ENCODE data around the gene RNF150. TPM values are rescaled to one million over a fixed set of nuclear protein-coding genes. Genes with fewer than 3 reads are reported as not detected.

RNF150 gene
- polyA plus RNA-seq, 3 donors = 0.21 TPM; not detected in 2

GRCh38 chr4:141099326-141099725 is 33.9 kb downstream of the RNF150 start:
- no peak overlapping the region for H3K4me3 ChIP-seq (replicated peaks in 1 of 3; ENCODE audit: low read depth in 2 of 3, low read length in 3 of 3)
- WGBS (ENCODE audit: insufficient coverage) = no CpG with 5 or more reads among the region's 1 CpG
- Mint-ChIP-seq H3K4me3 (no peak overlapping the region), H3K36me3 (no peaks in the 10 kb centered on the region), H3K27me3 (ENCODE audit: low read depth in 3 of 3) (no peaks in the 10 kb centered on the region), H3K27ac (no peak overlapping the region), H3K4me1 (no peaks in the 10 kb centered on the region), H3K9me3 (peaks cover 0 to 7% (median 0%) of the 10 kb centered on the region in 7 donors)
- intact Hi-C loops (cut with micrococcal nuclease) = no loop called here
- H3K9ac ChIP-seq (ENCODE audit: insufficient read depth, low read length, poor library complexity, severe bottlenecking) = no peak overlapping the region
- no peak for TF ChIP-seq CTCF (IDR thresholded peaks at IDR 0.05)
- H3K27ac ChIP-seq (ENCODE audit: low read depth in 1 of 2, low read length in 2 of 2) = no peak overlapping the region
- no peak for DNase-seq
- H3K79me2 ChIP-seq (ENCODE audit: insufficient read depth, low read length) = no peaks in the 10 kb centered on the region
- H3K36me3 ChIP-seq (replicated peaks in 1 of 2; ENCODE audit: control insufficient read depth in 1 of 2, insufficient read depth in 2 of 2, low read length in 2 of 2) = no peaks in the 10 kb centered on the region
- H3K27me3 ChIP-seq (ENCODE audit: control insufficient read depth in 2 of 2, insufficient read depth in 2 of 2, low read length in 2 of 2) = no peaks in the 10 kb centered on the region
- H4K20me1 ChIP-seq (ENCODE audit: insufficient read depth, low read length) = no peaks in the 10 kb centered on the region
- no peak overlapping the region for H3K4me2 ChIP-seq (replicated peaks; ENCODE audit: extremely low read depth, low read length, poor library complexity, severe bottlenecking)
- no peak overlapping the region for H2AFZ ChIP-seq (ENCODE audit: insufficient read depth, low read depth, low read length, poor library complexity, severe bottlenecking)
- H3K9me3 ChIP-seq (replicated peaks in 1 of 2; ENCODE audit: control insufficient read depth in 1 of 2, insufficient read depth in 1 of 2, low read length in 2 of 2) = peaks cover 0 to 2% of the 10 kb centered on the region in 2 donors
- H3K4me1 ChIP-seq (ENCODE audit: control insufficient read depth in 1 of 2, insufficient read depth in 2 of 2, low read length in 2 of 2) = no peaks in the 10 kb centered on the region

GRCh38 chr4:141098163-141098562 is 35.1 kb downstream of the RNF150 start:
- no peak overlapping the region for H3K27ac ChIP-seq (ENCODE audit: low read depth in 1 of 2, low read length in 2 of 2)
- no peaks in the 10 kb centered on the region for H3K79me2 ChIP-seq (ENCODE audit: insufficient read depth, low read length)

More at GRCh38 chr4:141098163-141098562, 35.1 kb downstream of the RNF150 start:
- intact Hi-C loops (cut with micrococcal nuclease) = no loop called here
- H3K9ac ChIP-seq (ENCODE audit: insufficient read depth, low read length, poor library complexity, severe bottlenecking) = no peak overlapping the region
- no peaks in the 10 kb centered on the region for H3K36me3 ChIP-seq (replicated peaks in 1 of 2; ENCODE audit: control insufficient read depth in 1 of 2, insufficient read depth in 2 of 2, low read length in 2 of 2)
- no peaks in the 10 kb centered on the region for H3K36me3 Mint-ChIP-seq
- no peak overlapping the region for H3K4me3 ChIP-seq (replicated peaks in 1 of 3; ENCODE audit: low read depth in 2 of 3, low read length in 3 of 3)
- peaks cover 4 to 10% (median 6%) of the 10 kb centered on the region in 7 donors for H3K9me3 Mint-ChIP-seq
- no peak overlapping the region for H3K27ac Mint-ChIP-seq
- no peak overlapping the region for H2AFZ ChIP-seq (ENCODE audit: insufficient read depth, low read depth, low read length, poor library complexity, severe bottlenecking)
- 100% methylated on average over 2 of the region's 3 CpGs for WGBS (ENCODE audit: insufficient coverage)
- no peaks in the 10 kb centered on the region for H4K20me1 ChIP-seq (ENCODE audit: insufficient read depth, low read length)
- H3K4me3 Mint-ChIP-seq = no peak overlapping the region
- no peaks in the 10 kb centered on the region for H3K27me3 ChIP-seq (ENCODE audit: control insufficient read depth in 2 of 2, insufficient read depth in 2 of 2, low read length in 2 of 2)
- no peak for DNase-seq
- no peaks in the 10 kb centered on the region for H3K4me1 ChIP-seq (ENCODE audit: control insufficient read depth in 1 of 2, insufficient read depth in 2 of 2, low read length in 2 of 2)
- TF ChIP-seq CTCF (IDR thresholded peaks at IDR 0.05) = no peak
- peaks cover 0 to 2% of the 10 kb centered on the region in 2 donors for H3K9me3 ChIP-seq (replicated peaks in 1 of 2; ENCODE audit: control insufficient read depth in 1 of 2, insufficient read depth in 1 of 2, low read length in 2 of 2)
- H3K4me1 Mint-ChIP-seq = no peaks in the 10 kb centered on the region
- H3K4me2 ChIP-seq (replicated peaks; ENCODE audit: extremely low read depth, low read length, poor library complexity, severe bottlenecking) = no peak overlapping the region
- peaks cover 0 to 2% (median 1%) of the 10 kb centered on the region in 3 donors for H3K27me3 Mint-ChIP-seq (ENCODE audit: low read depth in 3 of 3)

All from CD14-positive monocyte (primary cell).